SH-SY5Y (cell line): ENCODE measurements around the gene LRRC2.

Experiments
- GATA2 ChIP-seq: IDR thresholded peaks from 2 replicates; pipeline ENCODE4 v1.6.1; 2011; ENCODE audit warnings: mild to moderate bottlenecking, low read depth, low read length
- GATA3 ChIP-seq: IDR thresholded peaks from 2 replicates; pipeline ENCODE4 v1.6.1; 2011; ENCODE audit warnings: low read depth, mild to moderate bottlenecking, low read length, moderate library complexity

DNA sequence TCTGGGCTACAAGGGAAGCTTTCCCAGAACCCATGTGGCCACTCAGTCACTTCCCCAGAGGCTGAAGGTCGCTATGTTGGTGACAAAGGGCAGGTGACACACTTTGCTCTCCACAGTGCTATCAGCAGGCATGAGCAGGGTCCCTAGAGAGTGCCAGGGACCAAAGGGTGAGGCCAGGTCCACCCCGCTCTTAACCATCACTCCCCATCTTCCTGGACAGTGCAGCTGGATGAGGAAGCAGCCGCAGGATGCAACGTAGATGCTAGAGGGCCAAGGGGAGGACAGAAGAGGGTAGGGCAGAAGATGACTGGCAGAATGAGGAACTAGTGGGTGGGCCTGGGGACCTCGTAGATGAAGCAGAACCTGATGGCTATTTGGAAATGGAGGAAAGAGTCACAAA lies 87.8 kb downstream of the LRRC2 start:
- TF ChIP-seq GATA2: no peak
- no peak for TF ChIP-seq GATA3
